NCI-H2107 treated with DMSO at 0.1 percent for 48 hours (cell line): ENCODE results near the gene GPT2.

Source experiments
- DNase-seq: peaks from one replicate; lab custom pipeline; 2025; ENCODE audit not compliant: unreplicated experiment; lab: John Stamatoyannopoulos, UW

The GPT2 gene

GRCh38 chr16:46896314-46896968 lies 12.3 kb downstream of the GPT2 start:
- no peak for DNase-seq

DNA sequence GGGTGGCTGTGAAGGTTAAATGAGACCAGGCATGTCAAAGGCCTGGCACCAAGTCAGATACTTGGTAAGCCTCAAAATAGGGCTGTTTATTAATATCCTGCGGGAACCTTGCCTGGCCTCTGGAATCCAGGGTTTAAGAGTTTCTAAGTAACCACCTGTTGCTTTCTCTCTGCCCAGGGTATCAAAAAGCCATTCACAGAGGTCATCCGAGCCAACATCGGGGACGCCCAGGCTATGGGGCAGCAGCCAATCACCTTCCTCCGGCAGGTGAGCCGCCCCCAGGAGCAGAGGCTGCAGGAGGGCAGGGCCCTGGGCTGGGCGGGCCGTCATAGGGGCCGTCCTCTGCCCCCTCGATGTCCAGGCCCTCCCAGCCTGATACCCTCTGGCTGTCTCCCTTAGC lies 13.3 kb downstream of the GPT2 start:
- no peak for DNase-seq

DNA sequence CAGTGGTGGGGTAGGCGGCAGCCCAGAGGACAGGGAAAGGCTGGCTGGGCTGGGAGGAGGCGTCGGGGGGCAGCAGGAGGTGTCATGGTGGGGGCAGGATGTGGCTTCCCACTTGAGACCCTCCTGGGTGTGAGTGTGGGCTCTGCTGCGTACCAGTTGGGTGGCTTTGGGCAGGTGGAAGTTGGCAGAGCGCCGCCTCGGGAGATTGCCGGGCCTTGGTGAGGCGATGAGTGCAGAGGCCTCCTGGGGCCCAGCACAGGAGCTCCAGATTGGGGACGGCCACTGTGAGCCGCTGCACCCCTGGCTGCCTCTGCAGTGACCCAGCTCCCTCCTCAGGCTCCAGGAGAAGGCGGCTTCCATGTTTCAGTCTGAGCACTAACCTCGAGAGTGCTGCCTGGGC lies 13.8 kb downstream of the GPT2 start:
- no peak for DNase-seq

- no peak for DNase-seq
Measured at GRCh38 chr16:46899443-46900143, 15.4 kb downstream of the GPT2 start.

GRCh38 chr16:46900455-46901235 lies 16.5 kb downstream of the GPT2 start:
- no peak for DNase-seq

DNA sequence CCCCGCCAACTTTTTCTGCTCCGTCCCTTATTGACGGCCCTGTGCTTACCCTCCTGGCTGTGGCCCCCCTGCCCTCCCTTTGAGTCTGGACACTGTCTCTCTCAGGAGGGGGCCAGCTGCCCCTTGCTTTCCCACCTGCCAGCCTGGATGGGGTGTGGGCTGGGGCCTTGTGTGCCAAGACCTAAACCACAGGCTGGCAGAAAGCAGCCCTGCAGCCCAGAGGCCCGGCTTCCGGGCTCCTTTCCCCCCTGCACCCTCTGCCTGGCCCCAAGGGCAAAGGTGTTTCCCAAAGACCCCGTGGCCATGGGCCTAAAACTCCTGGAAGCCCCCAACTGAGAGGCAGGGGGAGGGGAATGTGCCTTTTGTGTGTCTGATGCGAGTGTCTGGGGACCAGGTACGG lies 17.5 kb downstream of the GPT2 start:
- no peak for DNase-seq

- DNase-seq: no peak
Measured at GRCh38 chr16:46903255-46903905, 19.2 kb downstream of the GPT2 start.

DNA sequence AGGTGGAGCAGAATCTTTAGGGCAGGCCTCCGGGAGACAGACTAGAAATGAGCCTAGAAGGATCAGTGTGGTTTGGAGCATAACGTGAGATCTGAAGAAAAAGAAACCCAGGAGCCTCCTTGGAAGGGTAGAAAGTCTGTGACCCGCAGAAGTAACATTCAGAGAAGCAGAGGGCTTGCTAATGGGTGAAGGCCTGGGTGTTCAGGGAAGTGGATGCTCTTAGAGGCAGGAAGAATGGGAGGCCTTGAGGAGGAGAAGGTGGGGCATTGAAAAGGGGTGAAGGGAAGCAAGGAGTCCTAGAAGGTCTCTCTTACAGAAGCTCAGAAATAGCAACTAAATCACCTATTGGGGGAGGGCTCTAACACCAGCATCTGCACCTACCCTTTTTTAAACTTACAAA lies 20.3 kb downstream of the GPT2 start:
- DNase-seq: no peak

GRCh38 chr16:46906360-46907060 lies 22.3 kb downstream of the GPT2 start:
- no peak for DNase-seq

GRCh38 chr16:46907061-46907774 lies 23.1 kb downstream of the GPT2 start:
- DNase-seq: no peak

GRCh38 chr16:46908540-46909372 lies 24.6 kb downstream of the GPT2 start:
- DNase-seq: peak; percentile 45

DNA sequence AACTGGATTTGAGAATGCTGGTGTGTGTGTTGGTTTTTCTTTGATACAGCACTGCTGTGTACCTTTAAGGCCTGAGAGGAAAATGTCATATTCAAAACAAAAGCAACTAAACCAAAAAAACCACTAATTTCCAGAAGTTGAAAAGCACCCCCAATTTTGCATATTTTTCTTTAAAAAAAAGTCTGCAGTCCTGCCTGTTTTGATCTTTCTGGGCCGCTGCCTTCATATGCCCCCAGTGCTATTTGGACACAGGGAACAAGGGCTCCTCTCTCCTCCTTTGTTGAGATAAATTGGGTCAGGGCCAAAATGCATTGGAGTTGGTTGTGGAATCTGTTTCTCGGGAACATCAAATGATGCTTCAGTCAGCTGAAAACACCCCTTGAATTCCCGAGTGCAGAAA lies 26.9 kb downstream of the GPT2 start:
- DNase-seq: no peak

DNA sequence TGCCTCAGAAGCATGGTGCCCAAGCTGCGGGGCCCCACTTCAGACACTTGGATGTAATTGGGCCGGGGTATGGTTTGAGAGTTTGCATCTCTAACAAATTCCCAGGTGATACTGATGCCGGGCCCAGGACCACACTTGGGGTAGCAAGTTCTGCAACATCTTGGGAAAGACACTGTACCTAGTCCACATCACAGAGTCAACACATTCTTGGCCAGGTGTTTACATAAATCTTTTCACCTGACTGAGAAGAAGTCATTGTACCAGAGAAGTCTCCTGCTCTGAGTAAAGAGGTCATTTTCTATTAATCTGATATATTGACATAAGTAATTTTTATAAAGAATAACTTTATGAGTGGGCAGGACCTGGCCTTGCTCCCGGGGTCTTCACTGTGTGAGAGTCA lies 27.5 kb downstream of the GPT2 start:
- DNase-seq: no peak

- no peak for DNase-seq
Measured at GRCh38 chr16:46914556-46915201, 30.5 kb downstream of the GPT2 start.

GRCh38 chr16:46915483-46916025 lies 31.4 kb downstream of the GPT2 start:
- DNase-seq: no peak

DNA sequence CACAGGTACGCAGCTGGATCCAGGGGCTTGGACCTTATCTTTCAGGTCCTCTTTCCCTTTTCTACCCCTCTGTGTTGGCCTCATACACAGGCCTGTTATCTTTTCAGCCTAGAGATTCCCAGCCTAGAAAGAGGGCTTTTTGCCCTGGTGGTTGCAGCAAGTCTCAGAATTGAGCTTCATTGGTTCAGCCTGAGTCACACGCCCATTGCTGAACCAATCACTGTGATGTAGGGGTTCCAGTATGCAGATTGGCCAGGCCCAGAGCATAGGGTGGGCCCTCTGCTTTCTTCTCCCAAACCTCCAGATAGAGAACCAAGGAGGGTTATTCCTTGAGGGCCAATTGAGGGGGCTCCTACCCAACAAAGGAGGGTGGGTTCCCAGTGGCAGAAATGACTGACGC lies 32.8 kb downstream of the GPT2 start:
- no peak for DNase-seq

DNA sequence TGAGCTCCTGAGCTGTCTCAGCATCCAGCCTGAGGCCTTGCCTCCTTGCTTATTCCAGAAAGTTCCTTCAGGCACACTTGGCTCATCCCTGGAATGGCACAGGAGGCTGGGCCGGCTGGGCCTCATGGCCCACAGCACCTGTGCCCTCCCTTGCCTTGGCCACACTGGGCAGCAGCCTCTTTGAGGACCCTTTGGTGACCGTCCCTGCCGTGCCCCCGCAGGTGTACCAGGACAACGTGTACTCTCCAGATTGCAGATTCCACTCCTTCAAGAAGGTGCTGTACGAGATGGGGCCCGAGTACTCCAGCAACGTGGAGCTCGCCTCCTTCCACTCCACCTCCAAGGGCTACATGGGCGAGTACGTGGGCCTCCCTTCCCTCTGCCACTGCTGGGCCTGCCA lies 34.2 kb downstream of the GPT2 start:
- DNase-seq: no peak

GRCh38 chr16:46918905-46919792 lies 35.0 kb downstream of the GPT2 start:
- no peak for DNase-seq
